Osteoblast (primary cell): ENCODE results near the gene SUCNR1. TPM values are rescaled to one million over a fixed set of nuclear protein-coding genes. Genes with fewer than 3 reads are reported as not detected.
"Not testable (repeated sequence)": the region's sequence is repeated elsewhere in the genome, so short reads cannot be mapped to it uniquely, and the experiment has no call there.

ENCODE experiments used
- DNase-seq: peaks from one replicate; pipeline ENCODE4 v3.0.0; 2011; ENCODE audit warnings: low spot score, mixed read lengths; ENCODE audit not compliant: insufficient read length; ENCODE audit errors: missing footprints
- H2AFZ ChIP-seq: 2 replicates; pipeline ENCODE4 v1.6.0; 2011; ENCODE audit warnings: mild to moderate bottlenecking, low read length
- H3K27ac ChIP-seq: 2 replicates; pipeline ENCODE4 v1.5.1; 2011; ENCODE audit warnings: mild to moderate bottlenecking, low read depth, low read length, moderate library complexity
- H3K27me3 ChIP-seq: 2 replicates; pipeline ENCODE4 v1.6.0; 2012; ENCODE audit warnings: mild to moderate bottlenecking, control low read depth, inconsistent platforms, low read length, moderate library complexity; ENCODE audit not compliant: insufficient read depth
- H3K36me3 ChIP-seq: 2 replicates; pipeline ENCODE4 v1.5.1; 2011; ENCODE audit warnings: mild to moderate bottlenecking, low read length, control low read depth, moderate library complexity; ENCODE audit not compliant: insufficient read depth
- H3K4me1 ChIP-seq: 2 replicates; pipeline ENCODE4 v1.5.1; 2011; ENCODE audit warnings: mild to moderate bottlenecking, low read length, control low read depth, moderate library complexity; ENCODE audit not compliant: insufficient read depth
- H3K4me2 ChIP-seq: 2 replicates; pipeline ENCODE4 v1.6.0; 2011; ENCODE audit warnings: mild to moderate bottlenecking, low read length; ENCODE audit not compliant: insufficient read depth
- H3K4me3 ChIP-seq: fragments of 200-600 bp; sonication (generic); 3 replicates; pipeline ENCODE4 v1.5.1; 2012; ENCODE audit warnings: mild to moderate bottlenecking, low read length, inconsistent platforms; ENCODE audit not compliant: insufficient read depth
- H3K79me2 ChIP-seq: 2 replicates; pipeline ENCODE4 v1.6.0; 2012; ENCODE audit warnings: mild to moderate bottlenecking, low read length, control low read depth, inconsistent platforms; ENCODE audit not compliant: insufficient read depth
- H3K9me3 ChIP-seq: 2 replicates; pipeline ENCODE4 v1.5.1; 2011; ENCODE audit warnings: low read depth, low read length, control low read depth
- H4K20me1 ChIP-seq: 2 replicates; pipeline ENCODE4 v1.6.0; 2012; ENCODE audit warnings: mild to moderate bottlenecking, low read length, control low read depth; ENCODE audit not compliant: insufficient read depth
- CTCF ChIP-seq: IDR thresholded peaks from 2 replicates; pipeline ENCODE4 v1.5.1; 2011; ENCODE audit warnings: mild to moderate bottlenecking, low read depth, low read length, moderate library complexity; ENCODE audit errors: extremely low read depth
- total RNA-seq: library from RNA; depleted of rRNA; stranded (reverse); fragments of >200 nt; gene quantifications from 2 replicates; pipeline ENCODE4 v1.2.3, GENCODE V29; 2012

The SUCNR1 gene
- total RNA-seq, 1 donor: under 0.01 TPM

GRCh38 chr3:151881137-151881536 is 7.7 kb downstream of the SUCNR1 start:
- TF ChIP-seq CTCF: no peak
- H3K79me2 ChIP-seq: no peaks in the 10 kb centered on the region

GRCh38 chr3:151885397-151885796 is 12.0 kb downstream of the SUCNR1 start:
- H3K4me1 ChIP-seq, H3K9me3 ChIP-seq, H3K27me3 ChIP-seq, DNase-seq, H2AFZ ChIP-seq, H3K79me2 ChIP-seq, H3K27ac ChIP-seq, H3K36me3 ChIP-seq, H3K4me3 ChIP-seq, H4K20me1 ChIP-seq, H3K4me2 ChIP-seq: not testable (repeated sequence)

More at GRCh38 chr3:151881137-151881536, 7.7 kb downstream of the SUCNR1 start:
- H3K9me3 ChIP-seq: no peaks in the 10 kb centered on the region
- no peak overlapping the region for H3K4me3 ChIP-seq
- DNase-seq: no peak
- no peak overlapping the region for H3K4me2 ChIP-seq
- H4K20me1 ChIP-seq: no peaks in the 10 kb centered on the region
- no peak overlapping the region for H3K27ac ChIP-seq
- H3K4me1 ChIP-seq: peaks cover 7% of the 10 kb centered on the region
- H3K27me3 ChIP-seq: no peaks in the 10 kb centered on the region
- no peak overlapping the region for H2AFZ ChIP-seq
- no peaks in the 10 kb centered on the region for H3K36me3 ChIP-seq

- not testable (repeated sequence) for H3K27me3 ChIP-seq, H3K4me1 ChIP-seq, H3K4me2 ChIP-seq, H2AFZ ChIP-seq, H3K4me3 ChIP-seq, H3K36me3 ChIP-seq, H3K27ac ChIP-seq, DNase-seq, H3K79me2 ChIP-seq, H4K20me1 ChIP-seq, H3K9me3 ChIP-seq
Observed at GRCh38 chr3:151887450-151888211, 14.2 kb downstream of the SUCNR1 start.

GRCh38 chr3:151890721-151891141 is 17.3 kb downstream of the SUCNR1 start:
- no peak overlapping the region for H3K4me3 ChIP-seq
- H4K20me1 ChIP-seq: no peaks in the 10 kb centered on the region
- no peak overlapping the region for H3K4me2 ChIP-seq
- no peaks in the 10 kb centered on the region for H3K27me3 ChIP-seq
- no peaks in the 10 kb centered on the region for H3K4me1 ChIP-seq
- no peaks in the 10 kb centered on the region for H3K79me2 ChIP-seq
- no peak for DNase-seq
- H2AFZ ChIP-seq: no peak overlapping the region
- TF ChIP-seq CTCF: no peak
- H3K9me3 ChIP-seq: no peaks in the 10 kb centered on the region
- no peaks in the 10 kb centered on the region for H3K36me3 ChIP-seq
- H3K27ac ChIP-seq: no peak overlapping the region

- no peak for TF ChIP-seq CTCF
Observed at GRCh38 chr3:151891721-151892120, 18.3 kb downstream of the SUCNR1 start.

More at GRCh38 chr3:151891721-151892120, 18.3 kb downstream of the SUCNR1 start:
- H4K20me1 ChIP-seq: no peaks in the 10 kb centered on the region
- H3K4me3 ChIP-seq: no peak overlapping the region
- H2AFZ ChIP-seq: no peak overlapping the region
- DNase-seq: no peak
- H3K27me3 ChIP-seq: no peaks in the 10 kb centered on the region
- no peak overlapping the region for H3K4me2 ChIP-seq
- H3K9me3 ChIP-seq: no peaks in the 10 kb centered on the region
- no peaks in the 10 kb centered on the region for H3K36me3 ChIP-seq
- no peak overlapping the region for H3K27ac ChIP-seq
- no peaks in the 10 kb centered on the region for H3K79me2 ChIP-seq
- peaks cover 2% of the 10 kb centered on the region for H3K4me1 ChIP-seq
